DOHH2 (cell line): ENCODE measurements around the gene BNC1.

Experiments
- H3F3A ChIP-seq: fragments of 200-600 bp; sonication (generic), shearing (Covaris generic); 2 replicates; pipeline ENCODE4 v1.6.0; 2016; ENCODE audit warnings: antibody characterized with exemption, mild to moderate bottlenecking; ENCODE audit not compliant: control insufficient read depth, insufficient read depth
- H3K27ac ChIP-seq: fragments of 200-600 bp; sonication (generic); 2 replicates; pipeline ENCODE4 v1.5.1; 2014; ENCODE audit warnings: low read depth, mild to moderate bottlenecking, low read length, moderate library complexity
- H3K27me3 ChIP-seq: fragments of 200-600 bp; sonication (generic); 2 replicates; pipeline ENCODE4 v1.6.1; 2014; ENCODE audit warnings: mild to moderate bottlenecking, low read length, mixed read lengths; ENCODE audit not compliant: control insufficient read depth
- H3K36me3 ChIP-seq: fragments of 200-600 bp; sonication (generic); 2 replicates; pipeline ENCODE4 v1.6.1; 2014; ENCODE audit warnings: mild to moderate bottlenecking, low read length, moderate library complexity, mixed read lengths; ENCODE audit not compliant: control insufficient read depth
- H3K4me1 ChIP-seq: fragments of 200-600 bp; sonication (generic); 2 replicates; pipeline ENCODE4 v1.6.1; 2014; ENCODE audit warnings: mild to moderate bottlenecking, low read length, mixed read lengths; ENCODE audit not compliant: control insufficient read depth
- H3K4me2 ChIP-seq: fragments of 200-600 bp; sonication (generic); 2 replicates; pipeline ENCODE4 v1.6.0; 2014; ENCODE audit warnings: mild to moderate bottlenecking, low read length, moderate library complexity
- H3K4me3 ChIP-seq: fragments of 200-600 bp; sonication (generic); 2 replicates; pipeline ENCODE4 v1.5.1; 2014; ENCODE audit warnings: mild to moderate bottlenecking, low read length, mixed read lengths
- H3K79me2 ChIP-seq: fragments of 200-600 bp; sonication (generic); 2 replicates; pipeline ENCODE4 v1.6.1; 2014; ENCODE audit warnings: mild to moderate bottlenecking, low read length, mixed read lengths; ENCODE audit not compliant: control insufficient read depth
- H3K9me2 ChIP-seq: fragments of 200-600 bp; sonication (generic); replicated peaks from 2 replicates; pipeline ENCODE4 v1.6.1; 2014; ENCODE audit warnings: mild to moderate bottlenecking, low read length, mixed read lengths; ENCODE audit not compliant: control insufficient read depth
- H3K9me3 ChIP-seq: fragments of 200-600 bp; sonication (generic); 2 replicates; pipeline ENCODE4 v1.6.1; 2014; ENCODE audit warnings: antibody characterized with exemption, low read length, mixed read lengths; ENCODE audit not compliant: control insufficient read depth, insufficient read depth
- H4K20me1 ChIP-seq: fragments of 200-600 bp; sonication (generic); 2 replicates; pipeline ENCODE4 v1.6.0; 2014; ENCODE audit warnings: low read depth, mild to moderate bottlenecking, antibody characterized with exemption, low read length, moderate library complexity; ENCODE audit not compliant: control insufficient read depth, insufficient read depth
- EZH2phosphoT487 ChIP-seq: fragments of 200-600 bp; sonication (generic); IDR thresholded peaks from 2 replicates; pipeline ENCODE4 v1.6.1; 2017; ENCODE audit warnings: borderline replicate concordance, mild to moderate bottlenecking, antibody characterized with exemption, low read length, moderate library complexity, mixed read lengths
- TF ChIP-seq, protein P1 (sequence below): fragments of 200-600 bp; sonication (generic); IDR thresholded peaks from one replicate; pipeline ENCODE4 v1.5.1; 2014; ENCODE audit warnings: antibody characterized with exemption, mild to moderate bottlenecking, low read depth, low read length; ENCODE audit not compliant: poor library complexity, severe bottlenecking

Gene BNC1

DNA sequence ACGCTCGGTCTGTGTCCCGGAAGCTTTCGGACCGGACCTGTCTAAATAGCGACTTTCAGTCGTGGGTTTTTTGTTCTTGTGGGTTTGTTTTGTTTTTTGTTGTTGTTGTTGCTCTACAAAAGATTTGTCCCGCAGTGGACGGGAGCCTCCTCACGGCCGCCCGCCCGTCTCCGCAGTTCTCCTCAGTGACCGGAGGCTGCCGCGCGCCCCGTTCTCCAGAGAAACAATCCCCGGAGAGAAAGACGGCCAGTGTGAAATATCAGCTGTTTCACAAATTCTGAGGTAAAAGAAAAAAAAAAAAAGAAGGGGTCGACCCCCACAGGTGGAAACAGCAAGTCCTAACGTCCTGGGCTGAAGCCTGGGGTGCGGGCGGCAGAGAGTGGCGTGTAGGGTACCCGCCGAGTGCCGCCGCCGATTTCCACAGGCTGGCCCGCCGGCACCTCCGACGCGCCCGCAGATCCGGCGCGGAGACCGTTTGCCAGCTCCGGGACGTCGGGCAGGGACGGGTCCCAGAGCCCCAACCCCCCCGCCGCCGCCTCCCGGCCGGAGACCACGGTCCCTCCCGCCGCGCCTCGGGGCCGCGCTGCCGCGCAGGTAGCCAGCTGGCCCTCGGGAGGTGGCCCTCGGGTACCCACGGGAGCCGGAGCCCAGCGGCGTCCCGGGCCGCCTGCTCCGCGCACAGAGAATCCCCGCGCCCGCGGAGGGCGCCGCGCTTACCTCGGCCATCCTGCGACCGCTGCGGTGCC lies 478 bp downstream of the BNC1 start:
- Histone ChIP-seq H3K4me2 (no peak overlapping the region), H3F3A (no peaks in the 10 kb centered on the region), H4K20me1 (no peaks in the 10 kb centered on the region), H3K27ac (no peak overlapping the region), H3K36me3 (no peaks in the 10 kb centered on the region), H3K9me3 (no peaks in the 10 kb centered on the region; the same call in 1 of the 2 replicates), H3K4me3 (no peak overlapping the region), H3K27me3 (no peaks in the 10 kb centered on the region), H3K79me2 (no peaks in the 10 kb centered on the region), H3K4me1 (no peaks in the 10 kb centered on the region), H3K9me2 (no peaks in the 10 kb centered on the region)
- TF ChIP-seq, protein P1, sequence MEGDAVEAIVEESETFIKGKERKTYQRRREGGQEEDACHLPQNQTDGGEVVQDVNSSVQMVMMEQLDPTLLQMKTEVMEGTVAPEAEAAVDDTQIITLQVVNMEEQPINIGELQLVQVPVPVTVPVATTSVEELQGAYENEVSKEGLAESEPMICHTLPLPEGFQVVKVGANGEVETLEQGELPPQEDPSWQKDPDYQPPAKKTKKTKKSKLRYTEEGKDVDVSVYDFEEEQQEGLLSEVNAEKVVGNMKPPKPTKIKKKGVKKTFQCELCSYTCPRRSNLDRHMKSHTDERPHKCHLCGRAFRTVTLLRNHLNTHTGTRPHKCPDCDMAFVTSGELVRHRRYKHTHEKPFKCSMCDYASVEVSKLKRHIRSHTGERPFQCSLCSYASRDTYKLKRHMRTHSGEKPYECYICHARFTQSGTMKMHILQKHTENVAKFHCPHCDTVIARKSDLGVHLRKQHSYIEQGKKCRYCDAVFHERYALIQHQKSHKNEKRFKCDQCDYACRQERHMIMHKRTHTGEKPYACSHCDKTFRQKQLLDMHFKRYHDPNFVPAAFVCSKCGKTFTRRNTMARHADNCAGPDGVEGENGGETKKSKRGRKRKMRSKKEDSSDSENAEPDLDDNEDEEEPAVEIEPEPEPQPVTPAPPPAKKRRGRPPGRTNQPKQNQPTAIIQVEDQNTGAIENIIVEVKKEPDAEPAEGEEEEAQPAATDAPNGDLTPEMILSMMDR = no peak
- no peak for TF ChIP-seq EZH2phosphoT487

DNA sequence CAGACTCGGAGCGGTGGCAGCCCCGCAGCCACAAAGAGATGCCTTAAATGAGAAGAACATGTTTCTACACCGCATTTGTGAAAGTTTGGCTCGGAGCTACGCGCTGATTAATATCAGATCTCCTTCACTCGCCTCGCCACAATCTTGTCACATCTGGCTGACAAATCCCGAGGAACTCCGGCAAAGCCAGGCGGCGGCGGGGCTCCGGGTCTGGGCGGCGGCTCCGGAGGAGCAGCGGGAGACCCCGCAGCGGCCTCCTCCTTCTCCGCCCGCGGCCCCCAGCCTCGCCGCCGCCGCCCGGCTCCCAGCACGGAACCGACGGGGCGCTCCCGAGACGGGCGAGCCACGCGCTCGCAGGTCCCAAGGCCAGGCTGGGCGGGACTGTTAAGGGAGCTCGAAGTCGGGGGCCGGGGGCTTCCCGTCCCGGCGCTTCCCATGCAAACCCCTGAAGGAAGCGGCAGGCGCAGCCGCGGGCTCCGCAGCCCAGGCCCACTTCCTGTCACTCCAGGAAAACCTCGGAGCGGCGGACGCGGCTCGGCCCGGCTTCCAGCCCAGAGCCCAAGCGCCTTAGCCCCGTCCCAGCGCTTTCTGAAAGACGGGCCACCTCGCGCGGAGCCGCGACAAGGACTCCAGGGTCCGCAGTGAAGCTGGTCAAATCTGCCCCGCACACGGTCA lies 1.2 kb downstream of the BNC1 start:
- H3K4me1 ChIP-seq = no peaks in the 10 kb centered on the region
- H3K79me2 ChIP-seq = no peaks in the 10 kb centered on the region
- H3K4me2 ChIP-seq = no peak overlapping the region
- no peak overlapping the region for H3K4me3 ChIP-seq
- no peaks in the 10 kb centered on the region for H3K9me2 ChIP-seq
- no peak overlapping the region for H3K27ac ChIP-seq
- H3F3A ChIP-seq = no peaks in the 10 kb centered on the region
- no peaks in the 10 kb centered on the region; the same call in 1 of the 2 replicates for H3K9me3 ChIP-seq
- TF ChIP-seq, protein P1 = no peak
- no peak for TF ChIP-seq EZH2phosphoT487
- H3K36me3 ChIP-seq = no peaks in the 10 kb centered on the region
- no peaks in the 10 kb centered on the region for H4K20me1 ChIP-seq
- H3K27me3 ChIP-seq = no peaks in the 10 kb centered on the region

DNA sequence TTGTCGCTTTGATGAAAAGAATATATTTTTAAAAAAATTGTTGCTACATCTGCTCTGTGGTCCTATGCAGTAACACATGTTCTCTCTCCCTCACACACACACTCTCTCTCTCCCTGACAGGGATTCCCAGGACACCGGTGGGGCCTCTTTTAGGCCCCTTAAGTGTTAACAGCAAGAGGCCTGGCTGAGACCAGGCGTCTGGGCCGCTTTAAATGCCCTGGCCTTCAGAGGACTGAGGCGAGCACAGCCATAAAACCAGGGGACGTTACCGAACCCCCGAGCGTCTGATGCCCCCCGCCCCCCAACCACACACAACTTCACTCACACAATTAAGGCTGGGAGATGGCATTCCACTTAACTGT lies 1.7 kb downstream of the BNC1 start:
- no peaks in the 10 kb centered on the region for H4K20me1 ChIP-seq
- no peaks in the 10 kb centered on the region for H3K9me2 ChIP-seq
- H3K36me3 ChIP-seq = no peaks in the 10 kb centered on the region
- H3K4me2 ChIP-seq = no peak overlapping the region
- H3K27ac ChIP-seq = no peak overlapping the region
- TF ChIP-seq, protein P1 = no peak
- TF ChIP-seq EZH2phosphoT487 = no peak
- H3K9me3 ChIP-seq = no peaks in the 10 kb centered on the region; the same call in 1 of the 2 replicates
- H3F3A ChIP-seq = no peaks in the 10 kb centered on the region
- no peaks in the 10 kb centered on the region for H3K4me1 ChIP-seq
- H3K27me3 ChIP-seq = no peaks in the 10 kb centered on the region
- H3K79me2 ChIP-seq = no peaks in the 10 kb centered on the region
- no peak overlapping the region for H3K4me3 ChIP-seq
